Uterus (tissue), 4 donors: Measurements from ENCODE around the gene STUM. TPM values are rescaled to one million over a fixed set of nuclear protein-coding genes. Genes with fewer than 3 reads are reported as not detected.
A peak's percentile ranks its signal among the peaks of the same experiment; 100 is the strongest.

Source experiments
- DNase-seq, 2 donors: peaks; one replicate each; pipeline ENCODE4 v3.0.0-alpha.2; 2019 to 2020
- H3K27ac ChIP-seq, 2 donors: fragments of 200-600 bp; sonication (generic); 1 replicate in 1 of 2; 2 replicates in 1 of 2; pipeline ENCODE4 v1.5.1; 2016 to 2018
- H3K27me3 ChIP-seq, 2 donors: fragments of 200-600 bp; sonication (generic); one replicate each; pipeline ENCODE4 v1.5.1; 2018 to 2019; ENCODE audit warnings: control low read depth in 1 of 2
- H3K36me3 ChIP-seq, 2 donors: fragments of 200-600 bp; sonication (generic); one replicate each; pipeline ENCODE4 v1.5.1; 2019; ENCODE audit warnings: control low read depth in 1 of 2
- H3K4me1 ChIP-seq, 2 donors: fragments of 200-600 bp; sonication (generic); one replicate each; pipeline ENCODE4 v1.5.1; 2018 to 2019; ENCODE audit warnings: control low read depth in 1 of 2
- H3K4me3 ChIP-seq, 2 donors: fragments of 200-600 bp; sonication (generic); 1 replicate in 1 of 2; 2 replicates in 1 of 2; pipeline ENCODE4 v1.5.1; 2018 to 2019; ENCODE audit warnings: mild to moderate bottlenecking in 1 of 2
- H3K9me3 ChIP-seq, 2 donors: fragments of 200-600 bp; sonication (generic); one replicate each; pipeline ENCODE4 v1.5.1; 2019; ENCODE audit warnings: control low read depth in 1 of 2
- CTCF ChIP-seq, 4 experiments: fragments of 200-600 bp in 2 of 4; fragments of 450-650 bp in 2 of 4; sonication (generic) in 2 of 4; IDR thresholded peaks; one replicate each; pipeline ENCODE4 v1.5.1; 2016 to 2019; ENCODE audit warnings: antibody characterized with exemption in 4 of 4, mild to moderate bottlenecking in 2 of 4, moderate library complexity in 1 of 4
- POLR2A ChIP-seq, 2 donors: fragments of 450-650 bp; IDR thresholded peaks; one replicate each; pipeline ENCODE4 v1.6.1; 2016; ENCODE audit warnings: antibody characterized with exemption in 2 of 2, mild to moderate bottlenecking in 1 of 2, moderate library complexity in 1 of 2
- intact Hi-C: fragments of 100-400 bp; cut with DNase I; formaldehyde crosslinking; loops from one replicate; pipeline ENCODE4 v1.15.1; 2023; ENCODE audit warnings: low total_unique reads
- total RNA-seq, 4 donors: library from RNA; depleted of rRNA in 3 of 4; stranded (reverse); fragments of >200 nt in 3 of 4; gene quantifications; one replicate each; pipeline versions ENCODE4 v1.1.0 to v1.2.4, GENCODE V29; 2014 to 2023
- donor health status: DM: yes; HTN: yes; CAD: no.

The STUM gene
- total RNA-seq, 4 donors from 2014 or later, result 0.88 to 9.1 (median 2.2) TPM

GRCh38 chr1:226603858-226604559 lies 55.4 kb downstream of the STUM start:
- no peak for DNase-seq
- peaks cover 8 to 15% of the 10 kb centered on the region in 2 donors for H3K4me1 ChIP-seq
- peak overlapping the region; percentile 77 to 81 for H3K27ac ChIP-seq

DNA sequence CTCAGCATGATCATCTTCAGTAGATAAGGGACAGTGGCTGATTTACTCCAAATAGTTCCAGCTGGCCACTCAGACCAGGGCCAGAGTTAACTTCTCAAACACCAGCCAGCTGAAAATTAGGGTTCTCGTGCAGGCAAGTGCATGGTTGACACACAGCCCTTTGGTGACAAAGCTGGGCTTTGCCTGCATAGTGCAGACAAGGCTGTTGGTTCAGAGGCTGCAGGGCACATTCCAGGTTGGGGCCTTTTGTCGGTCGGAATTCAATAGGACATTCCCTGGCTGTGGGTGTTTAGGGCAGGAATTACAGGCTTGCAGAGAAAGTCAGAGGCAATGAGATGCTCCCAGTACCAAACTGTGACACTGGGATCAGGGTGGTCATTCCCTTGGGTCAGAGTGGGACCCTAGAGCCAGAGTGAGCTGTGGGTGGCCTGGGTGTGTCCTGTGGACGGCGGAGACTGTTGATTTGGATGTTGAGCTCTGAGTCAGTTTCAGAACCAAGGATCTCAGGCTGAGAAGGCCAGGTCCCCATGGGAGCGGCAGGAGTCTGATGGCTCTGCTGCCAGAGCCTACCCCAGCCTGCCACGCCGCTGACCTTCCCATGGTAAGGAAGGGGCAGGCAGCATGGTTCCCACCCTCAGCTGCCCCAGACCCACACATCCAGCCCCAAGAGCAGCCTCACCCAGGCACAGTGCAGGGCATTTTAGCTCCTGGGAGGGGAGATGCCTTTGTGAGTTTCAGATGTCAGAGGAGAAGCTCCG lies 56.2 kb downstream of the STUM start:
- Histone ChIP-seq H3K4me1 (peaks cover 8 to 15% of the 10 kb centered on the region in 2 donors), H3K36me3 (no peaks in the 10 kb centered on the region), H3K27ac (peak overlapping the region; percentile 77 to 81), H3K4me3 (no peak overlapping the region), H3K27me3 (no peaks in the 10 kb centered on the region), H3K9me3 (no peaks in the 10 kb centered on the region)
- DNase-seq, result no peak
- intact Hi-C loops, result loop anchor here (10.0 kb wide), 1 partner anchor 60 kb away; the partner anchor contains the start of gene STUM
- no peak for TF ChIP-seq CTCF (IDR thresholded peaks at IDR 0.05)
- no peak for TF ChIP-seq POLR2A (IDR thresholded peaks at IDR 0.05)

More at GRCh38 chr1:226603858-226604559, 55.4 kb downstream of the STUM start:
- H3K27me3 ChIP-seq, result no peaks in the 10 kb centered on the region
- H3K4me3 ChIP-seq, result no peak overlapping the region
- no peaks in the 10 kb centered on the region for H3K36me3 ChIP-seq
- intact Hi-C loops, result loop anchor here (10.0 kb wide), 1 partner anchor 59 kb away; the partner anchor contains the start of gene STUM
- no peak for TF ChIP-seq CTCF (IDR thresholded peaks at IDR 0.05)
- no peak for TF ChIP-seq POLR2A (IDR thresholded peaks at IDR 0.05)
- H3K9me3 ChIP-seq, result no peaks in the 10 kb centered on the region

- Histone ChIP-seq H3K27ac (peak overlapping the region; percentile 77 to 81), H3K4me3 (no peak overlapping the region), H3K9me3 (no peaks in the 10 kb centered on the region), H3K27me3 (no peaks in the 10 kb centered on the region), H3K4me1 (peaks cover 8 to 15% of the 10 kb centered on the region in 2 donors), H3K36me3 (no peaks in the 10 kb centered on the region)
- intact Hi-C loops, result loop anchor here (10.0 kb wide), 1 partner anchor 61 kb away; the partner anchor contains the start of gene STUM
- TF ChIP-seq POLR2A (IDR thresholded peaks at IDR 0.05) (no peak), CTCF (IDR thresholded peaks at IDR 0.05) (no peak)
- peak in 1 of 2 donors; percentile 21 for DNase-seq
These were observed 56.9 kb downstream of the STUM start for GRCh38 chr1:226605318-226605950.

DNA sequence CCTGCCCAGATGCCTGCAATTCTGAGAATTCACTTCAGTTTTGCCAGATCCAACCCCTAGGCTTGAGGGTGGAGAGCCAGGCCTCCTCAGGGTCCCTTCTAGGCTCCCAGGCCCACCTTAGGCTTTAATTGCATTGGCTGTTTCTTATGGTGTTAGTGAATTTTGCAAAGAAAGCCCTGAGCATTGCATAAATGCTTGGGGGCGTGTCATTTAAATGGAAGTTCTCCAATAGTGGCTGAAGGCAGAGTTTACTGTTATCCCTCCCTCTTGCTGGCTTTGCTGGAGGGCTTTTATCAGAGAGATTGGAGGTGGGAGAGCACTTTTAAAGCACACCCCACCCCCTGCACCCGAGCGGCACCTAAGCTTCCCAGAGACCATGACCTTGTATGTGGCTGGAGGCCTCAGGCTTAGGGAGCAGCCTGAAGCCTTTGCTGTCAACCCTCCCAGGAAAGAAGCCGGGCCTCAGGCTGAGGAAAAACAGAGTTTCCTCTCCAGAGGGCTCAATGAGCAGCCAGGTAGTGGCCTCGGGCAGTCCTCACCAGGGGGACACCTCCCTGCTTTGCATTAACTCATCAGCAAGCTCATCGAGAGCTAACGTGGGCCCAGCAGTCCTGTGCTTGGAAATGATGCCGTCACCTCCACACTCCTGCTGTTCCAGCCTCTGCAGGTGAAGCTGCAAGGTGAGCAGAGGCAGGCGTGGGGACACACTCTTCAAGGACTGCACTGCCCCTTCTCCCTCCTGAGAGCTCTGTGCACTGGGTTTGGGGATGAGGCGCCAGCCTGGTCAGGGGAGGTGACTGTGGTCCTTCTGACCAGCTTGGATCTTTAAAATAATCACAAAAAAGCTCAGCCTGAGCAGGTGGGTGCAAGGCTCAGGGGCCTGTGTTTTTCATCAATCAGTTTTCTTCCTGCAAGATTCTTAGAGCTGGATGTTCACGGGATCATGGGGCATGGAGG lies 58.0 kb downstream of the STUM start:
- Histone ChIP-seq H3K36me3 (no peaks in the 10 kb centered on the region), H3K4me3 (no peak overlapping the region), H3K4me1 (peaks cover 8 to 15% of the 10 kb centered on the region in 2 donors), H3K27me3 (no peaks in the 10 kb centered on the region), H3K27ac (peak overlapping the region; percentile 37 to 81), H3K9me3 (no peaks in the 10 kb centered on the region)
- intact Hi-C loops, result loop anchor here (10.0 kb wide), 1 partner anchor 62 kb away; the partner anchor contains the start of gene STUM
- no peak for TF ChIP-seq POLR2A (IDR thresholded peaks at IDR 0.05)
- TF ChIP-seq CTCF (IDR thresholded peaks at IDR 0.05), result no peak
- peak in 1 of 2 donors; percentile 39 for DNase-seq
